Rectal smooth muscle tissue (tissue), 1 donor: Measurements from ENCODE around the gene FILIP1L.
"Not testable (repeated sequence)": the region's sequence is repeated elsewhere in the genome, so short reads cannot be mapped to it uniquely, and the experiment has no call there.

Experiments used
- H3K27ac ChIP-seq: one replicate; pipeline ENCODE4 v1.7.0; 2013; ENCODE audit warnings: low read depth, low read length, inconsistent platforms
- H3K27me3 ChIP-seq: one replicate; pipeline ENCODE4 v1.7.0; 2013; ENCODE audit warnings: low read length; ENCODE audit not compliant: control insufficient read depth, insufficient read depth
- H3K36me3 ChIP-seq: one replicate; pipeline ENCODE4 v1.7.0; 2013; ENCODE audit warnings: low read length; ENCODE audit not compliant: control insufficient read depth, insufficient read depth
- H3K4me1 ChIP-seq: one replicate; pipeline ENCODE4 v1.7.0; 2013; ENCODE audit warnings: low read length; ENCODE audit not compliant: control insufficient read depth, insufficient read depth
- H3K4me3 ChIP-seq: one replicate; pipeline ENCODE4 v1.7.0; 2013; ENCODE audit warnings: low read length
- H3K9ac ChIP-seq: one replicate; pipeline ENCODE4 v1.7.0; 2013; ENCODE audit warnings: low read length

FILIP1L gene

DNA sequence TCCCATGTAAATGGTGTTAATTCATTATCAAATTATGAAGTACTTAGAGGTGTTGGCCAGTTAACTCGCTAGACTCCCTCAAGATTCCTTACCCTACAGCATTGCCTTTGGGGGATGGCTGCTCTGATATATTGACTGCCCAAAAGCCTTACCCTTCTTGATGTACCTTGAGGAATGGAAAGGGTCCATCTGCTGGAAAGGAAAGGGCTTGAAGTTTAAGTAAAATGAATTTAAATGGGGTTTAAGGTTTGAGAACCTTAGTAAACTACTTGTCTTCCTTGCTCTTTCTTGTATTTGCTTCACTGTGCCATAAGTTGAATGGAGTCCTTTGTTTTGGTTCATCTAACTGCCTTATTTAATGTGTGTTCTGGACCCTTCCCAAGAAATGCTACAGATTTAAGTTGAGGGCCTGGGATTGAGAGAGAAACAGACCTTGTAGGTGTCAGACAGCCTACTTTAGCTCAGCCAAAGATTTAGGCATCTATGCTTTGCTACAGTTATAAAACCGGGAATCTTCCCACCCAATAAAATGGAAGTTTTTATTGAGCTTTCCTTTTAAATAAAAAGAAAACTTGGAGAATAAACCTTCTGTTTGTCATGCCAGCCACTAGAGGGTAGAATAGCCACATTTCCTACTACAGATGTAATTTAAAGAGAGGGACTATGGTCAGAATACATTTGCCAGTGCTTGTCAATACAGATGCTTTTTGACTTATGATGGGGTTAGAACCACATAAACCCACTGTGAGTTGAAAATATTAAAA, 271.3 kb downstream of the FILIP1L start:
- no peaks in the 10 kb centered on the region for H3K36me3 ChIP-seq
- peak overlapping the region; percentile 81 for H3K27ac ChIP-seq
- H3K27me3 ChIP-seq: no peaks in the 10 kb centered on the region
- H3K4me3 ChIP-seq: no peak overlapping the region
- no peak overlapping the region for H3K9ac ChIP-seq
- peaks cover 35% of the 10 kb centered on the region for H3K4me1 ChIP-seq

DNA sequence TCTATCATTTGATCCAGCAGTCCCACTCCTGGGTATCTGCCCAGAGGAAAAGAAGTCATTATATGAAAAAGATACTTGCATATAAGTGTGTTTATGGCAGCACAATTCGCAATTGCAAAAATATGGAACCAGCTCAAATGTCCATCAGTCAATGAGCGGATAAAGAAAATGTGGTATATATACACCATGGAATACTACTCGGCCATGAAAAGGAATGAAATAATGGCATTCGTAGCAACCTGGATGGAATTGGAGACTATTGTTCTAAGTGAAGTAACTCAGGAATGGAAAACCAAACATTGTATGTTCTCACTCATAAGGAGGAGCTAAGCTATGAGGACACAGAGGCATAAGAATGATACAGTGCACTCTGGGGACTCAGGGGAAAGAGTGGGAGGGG, 272.4 kb downstream of the FILIP1L start:
- H3K4me3 ChIP-seq, H3K36me3 ChIP-seq, H3K27ac ChIP-seq, H3K9ac ChIP-seq, H3K27me3 ChIP-seq: not testable (repeated sequence)
- peaks cover 30% of the 10 kb centered on the region for H3K4me1 ChIP-seq

DNA sequence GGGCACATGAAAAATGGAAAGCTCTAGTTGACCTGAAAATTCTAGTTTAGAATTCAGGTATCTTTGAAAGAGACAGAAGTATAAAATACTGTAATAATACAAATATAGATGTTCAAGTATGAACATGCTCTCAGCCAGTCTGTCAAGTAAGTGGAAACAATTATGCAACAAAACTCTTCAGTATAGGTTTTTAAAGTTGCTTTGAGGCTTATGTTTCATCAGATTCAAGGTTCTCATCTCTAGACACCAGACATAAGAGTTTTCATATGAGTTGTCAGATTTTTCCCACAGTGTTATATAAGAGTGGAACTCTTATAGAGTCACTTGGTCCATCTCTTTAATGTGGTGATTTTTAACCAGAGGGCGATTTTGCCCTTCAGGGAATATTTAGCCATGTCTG, 274.7 kb downstream of the FILIP1L start:
- Histone ChIP-seq H3K4me1 (peaks cover 14% of the 10 kb centered on the region), H3K9ac (no peak overlapping the region)

DNA sequence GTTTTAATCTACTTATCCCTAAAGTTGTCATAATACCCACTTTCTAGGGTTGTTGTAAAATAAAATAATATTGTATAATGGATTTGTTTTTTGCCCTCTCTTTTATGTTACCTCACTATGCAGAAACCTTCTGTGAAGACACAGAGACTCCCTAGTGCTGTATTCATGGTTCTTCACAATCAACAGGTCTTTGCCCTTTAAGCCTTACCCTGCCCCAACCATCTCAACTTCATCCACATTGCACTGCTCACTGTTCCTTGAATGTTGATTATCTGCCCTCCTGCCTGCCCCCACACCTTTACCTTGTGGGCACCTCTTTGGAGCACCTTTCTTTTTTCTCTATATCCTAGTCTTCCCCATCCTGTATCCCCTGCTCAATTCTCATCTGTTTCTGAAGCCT, 275.5 kb downstream of the FILIP1L start:
- no peaks in the 10 kb centered on the region for H3K36me3 ChIP-seq
- H3K27ac ChIP-seq: no peak overlapping the region
- no peak overlapping the region for H3K4me3 ChIP-seq
- no peak overlapping the region for H3K9ac ChIP-seq
- H3K4me1 ChIP-seq: peaks cover 7% of the 10 kb centered on the region
- H3K27me3 ChIP-seq: no peaks in the 10 kb centered on the region

More for the DNA sequence above, 274.7 kb downstream of the FILIP1L start:
- H3K36me3 ChIP-seq: no peaks in the 10 kb centered on the region
- H3K27me3 ChIP-seq: no peaks in the 10 kb centered on the region
- no peak overlapping the region for H3K4me3 ChIP-seq
- H3K27ac ChIP-seq: no peak overlapping the region

DNA sequence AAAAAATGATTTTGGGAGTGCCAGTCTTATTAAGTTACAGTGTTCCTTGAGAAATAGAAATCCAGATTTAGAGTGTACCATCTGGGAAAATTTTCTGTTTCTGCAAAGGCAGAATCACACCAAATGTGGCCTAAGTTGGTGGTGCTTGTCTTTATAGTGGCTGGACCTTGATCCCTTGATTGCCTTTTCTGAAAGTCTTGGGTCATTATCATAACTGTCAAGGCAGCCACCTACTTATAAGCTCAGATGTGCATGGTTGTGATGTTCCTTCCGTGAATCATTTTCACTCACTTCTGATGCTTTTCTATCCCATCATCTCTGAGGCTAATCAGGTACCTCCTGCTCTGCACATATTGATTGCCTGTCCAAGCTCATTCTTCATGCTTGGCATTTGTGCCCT, 276.6 kb downstream of the FILIP1L start:
- Histone ChIP-seq H3K4me1 (peaks cover 1% of the 10 kb centered on the region), H3K27me3 (no peaks in the 10 kb centered on the region), H3K36me3 (no peaks in the 10 kb centered on the region), H3K27ac (no peak overlapping the region), H3K4me3 (no peak overlapping the region), H3K9ac (no peak overlapping the region)

DNA sequence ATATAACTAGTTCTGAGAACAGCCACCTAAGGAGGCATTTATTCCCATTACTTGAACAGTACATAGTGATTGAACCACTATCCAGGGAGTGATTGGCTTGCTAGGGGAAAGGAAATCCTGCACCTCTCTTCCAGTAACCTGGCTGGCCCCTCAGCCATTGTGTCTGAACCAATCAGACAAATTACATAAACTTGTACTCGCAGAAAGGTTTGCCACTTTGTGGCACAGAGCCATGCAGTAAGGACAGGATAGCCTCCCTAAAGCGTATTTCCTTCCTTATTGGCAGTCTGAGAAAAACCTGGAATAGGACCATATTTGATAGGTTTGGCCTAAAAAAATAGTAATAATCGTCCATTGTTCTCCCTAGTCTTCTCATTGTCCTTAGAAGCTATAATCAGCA, 277.6 kb downstream of the FILIP1L start:
- Histone ChIP-seq H3K4me1 (no peaks in the 10 kb centered on the region), H3K27ac (no peak overlapping the region), H3K36me3 (no peaks in the 10 kb centered on the region), H3K4me3 (no peak overlapping the region), H3K27me3 (no peaks in the 10 kb centered on the region), H3K9ac (no peak overlapping the region)

DNA sequence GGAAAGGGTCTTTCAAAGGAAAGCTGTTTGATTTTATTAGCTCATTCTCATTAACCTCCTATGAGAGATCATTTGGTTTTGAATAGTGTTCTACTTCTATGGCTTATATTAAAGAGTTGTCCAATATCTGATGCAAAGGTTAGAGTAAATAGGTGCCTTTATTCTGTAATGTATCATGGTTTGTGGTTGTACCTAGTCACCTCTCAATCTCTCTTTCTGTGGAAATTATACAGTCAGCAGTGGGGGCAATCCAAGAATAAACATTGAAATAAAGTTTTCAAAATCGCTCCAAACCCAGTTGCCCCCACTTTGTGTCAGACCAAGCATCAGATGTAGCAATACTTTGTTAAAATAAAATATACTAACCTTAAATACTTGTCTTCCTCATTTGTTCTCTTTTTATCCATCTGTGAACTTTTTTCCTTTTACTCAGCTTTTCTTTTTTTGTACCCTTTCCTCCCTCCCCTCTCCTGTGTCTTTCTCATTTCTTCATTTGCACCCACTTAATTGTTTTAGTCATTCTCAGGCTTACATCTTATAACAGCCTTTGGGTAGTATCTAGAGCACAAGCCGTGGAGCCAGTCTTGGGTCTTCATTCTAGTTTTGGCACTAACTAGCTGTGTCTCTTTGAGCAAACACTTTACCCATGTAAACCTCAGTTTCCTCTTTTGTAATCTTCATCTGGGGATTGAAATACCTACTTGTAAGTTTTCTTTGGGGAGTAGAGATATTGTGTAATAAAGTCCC, 279.9 kb downstream of the FILIP1L start:
- H3K36me3 ChIP-seq: no peaks in the 10 kb centered on the region
- no peak overlapping the region for H3K27ac ChIP-seq
- no peak overlapping the region for H3K9ac ChIP-seq
- H3K4me1 ChIP-seq: no peaks in the 10 kb centered on the region
- H3K27me3 ChIP-seq: no peaks in the 10 kb centered on the region
- H3K4me3 ChIP-seq: no peak overlapping the region

DNA sequence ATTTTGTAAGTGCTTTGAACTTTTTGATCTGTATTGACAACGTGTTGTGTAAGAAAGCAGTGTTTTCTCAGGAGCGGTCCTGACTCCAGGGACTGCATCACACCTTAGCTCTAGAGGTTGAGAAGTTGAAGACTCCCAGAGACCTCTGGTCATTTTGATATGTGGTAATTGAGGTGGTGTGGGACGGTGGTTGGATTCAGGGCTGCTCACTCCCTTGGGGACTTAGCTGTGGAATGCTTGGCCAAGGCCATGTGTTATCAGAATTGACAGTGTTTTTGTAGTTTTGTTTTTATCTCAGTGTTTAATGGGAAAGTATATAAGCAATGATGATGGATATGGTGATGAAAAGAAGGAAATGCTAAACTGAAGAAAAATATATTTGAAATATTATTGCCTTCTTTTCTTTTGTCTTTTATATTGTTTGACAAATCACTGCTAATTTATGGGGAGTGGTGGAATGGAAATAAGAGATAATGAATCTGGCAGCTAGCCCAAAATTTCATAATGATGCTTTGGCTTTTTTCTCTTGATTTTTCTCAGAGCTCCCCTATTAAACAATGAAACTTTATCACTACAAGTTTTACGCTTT, 280.6 kb downstream of the FILIP1L start:
- Histone ChIP-seq H3K4me1 (no peaks in the 10 kb centered on the region), H3K4me3 (no peak overlapping the region), H3K9ac (no peak overlapping the region), H3K36me3 (no peaks in the 10 kb centered on the region), H3K27ac (peak overlapping the region; percentile 26), H3K27me3 (no peaks in the 10 kb centered on the region)

DNA sequence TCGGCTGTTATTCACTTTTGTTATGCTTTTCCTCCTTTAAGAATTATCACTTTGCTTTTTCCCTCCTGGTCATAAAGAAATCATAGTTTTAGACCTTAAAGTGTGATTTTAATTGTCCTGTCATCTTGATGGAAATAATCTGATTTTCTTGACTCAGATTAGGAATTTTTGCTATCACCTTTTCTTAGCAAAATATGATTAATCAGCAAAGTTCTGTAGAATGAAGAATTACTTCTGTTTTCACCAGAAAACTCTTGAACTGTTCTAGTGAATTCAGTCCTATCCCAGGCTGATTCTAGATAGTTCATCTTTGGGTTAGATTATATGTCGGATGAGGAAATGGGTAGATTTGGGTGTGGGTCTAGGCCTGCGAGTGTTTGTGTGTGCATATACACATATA, 284.5 kb downstream of the FILIP1L start:
- Histone ChIP-seq H3K4me3 (no peak overlapping the region), H3K27me3 (no peaks in the 10 kb centered on the region), H3K9ac (no peak overlapping the region), H3K4me1 (no peaks in the 10 kb centered on the region), H3K36me3 (no peaks in the 10 kb centered on the region), H3K27ac (no peak overlapping the region)

DNA sequence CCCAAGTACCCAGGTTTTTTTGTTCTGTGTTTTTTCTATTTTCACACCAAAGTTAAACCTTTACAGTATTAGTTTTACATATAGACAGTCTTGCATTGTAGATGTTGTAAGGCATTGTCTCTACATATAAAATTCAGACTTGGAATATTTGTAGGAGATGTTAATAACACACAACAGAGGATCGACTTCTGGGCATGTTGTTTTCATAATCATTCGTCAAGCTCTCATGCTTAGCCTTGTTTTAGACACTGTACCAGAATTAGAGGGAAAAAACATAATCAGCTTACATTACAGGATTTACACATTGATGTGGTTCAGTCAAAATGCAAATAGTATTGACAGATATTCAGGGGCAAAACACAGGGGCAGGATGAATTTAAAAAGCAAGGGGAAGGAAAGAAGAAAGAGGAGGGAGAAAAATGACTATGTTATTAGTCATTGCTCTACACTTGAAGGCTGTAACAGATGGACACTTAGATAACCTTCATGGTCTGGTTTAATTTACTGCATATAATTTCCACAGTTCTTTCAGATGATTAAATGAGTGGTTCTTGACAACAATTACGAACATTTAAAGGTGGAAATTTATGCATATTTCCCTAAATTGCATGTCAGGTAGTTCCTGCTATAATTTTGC, 289.2 kb downstream of the FILIP1L start:
- no peak overlapping the region for H3K4me3 ChIP-seq
- H3K4me1 ChIP-seq: no peaks in the 10 kb centered on the region
- H3K9ac ChIP-seq: no peak overlapping the region
- H3K27me3 ChIP-seq: no peaks in the 10 kb centered on the region
- no peak overlapping the region for H3K27ac ChIP-seq
- no peaks in the 10 kb centered on the region for H3K36me3 ChIP-seq

DNA sequence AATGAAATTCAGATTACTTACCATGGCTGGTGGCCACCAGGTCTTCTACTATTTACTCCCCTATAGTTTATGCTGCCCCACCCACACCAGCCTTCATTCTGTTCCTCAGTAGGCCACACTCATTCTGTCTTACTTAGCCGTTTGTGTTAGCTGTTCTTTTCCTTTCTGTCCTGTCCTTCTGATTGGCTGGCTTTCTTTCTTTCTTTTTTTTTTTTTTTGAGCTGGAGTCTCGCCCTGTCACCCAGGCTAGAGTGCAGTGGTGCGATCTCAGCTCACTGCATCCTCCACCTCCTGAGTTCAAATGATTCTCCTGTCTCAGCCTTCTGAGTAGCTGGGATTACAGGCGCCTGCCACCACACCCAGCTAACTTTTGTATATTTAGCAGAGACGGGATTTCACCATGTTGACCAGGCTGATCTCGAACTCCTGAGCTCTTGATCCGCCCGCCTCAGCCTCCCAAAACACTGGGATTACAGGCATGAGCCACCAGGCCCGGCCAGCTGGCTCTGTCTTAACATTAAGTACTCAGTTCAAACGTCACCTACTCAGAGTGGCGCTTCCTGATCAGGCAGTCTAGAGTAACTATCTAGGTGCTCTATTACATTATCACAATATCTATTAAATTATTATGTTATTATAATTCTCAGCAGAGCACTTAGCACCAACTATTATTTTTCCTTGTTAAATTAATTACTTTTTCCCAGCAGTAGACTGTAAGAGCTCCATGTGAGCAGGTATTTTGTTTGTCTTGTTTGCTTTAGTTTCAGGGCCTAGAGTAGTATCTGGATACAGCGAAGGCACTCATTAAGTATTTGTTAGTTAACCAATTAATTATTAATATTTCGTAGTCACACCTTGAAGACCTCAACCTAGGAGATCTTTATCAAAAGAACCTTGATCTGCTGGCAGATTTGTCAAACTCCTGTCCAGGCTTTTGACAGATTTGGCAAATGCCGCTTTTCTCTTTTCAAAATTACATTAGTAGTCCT, 290.3 kb downstream of the FILIP1L start:
- Histone ChIP-seq H3K27ac (no peak overlapping the region), H3K36me3 (no peaks in the 10 kb centered on the region), H3K9ac (no peak overlapping the region), H3K4me1 (no peaks in the 10 kb centered on the region), H3K27me3 (no peaks in the 10 kb centered on the region), H3K4me3 (no peak overlapping the region)
